Measurements from ENCODE around the gene GJC2. TPM values are rescaled to one million over a fixed set of nuclear protein-coding genes. Genes with fewer than 3 reads are reported as not detected.

Gene GJC2
- polyA plus RNA-seq, 1 donor (not counting 4 experiments of a cell fraction or from before 2014, with no cell fraction given) = 0.58 TPM

GRCh38 chr1:228148935-228149405 is 760 bp upstream of the GJC2 start:
- H3K9ac ChIP-seq (ENCODE audit: control insufficient read depth, extremely low read depth, insufficient read depth, low read length) = peak overlapping the region; percentile 22
- DNase-seq (ENCODE audit: low read depth, low spot score) = no peak
- H3K27me3 ChIP-seq (ENCODE audit: control insufficient read depth, extremely low read depth, insufficient read depth, low read length) = no peaks in the 10 kb centered on the region
- H3K9me3 ChIP-seq (ENCODE audit: control insufficient read depth, low read depth, low read length) = no peaks in the 10 kb centered on the region
- dilution Hi-C loops (cut with MboI; ENCODE audit: extremely low pct_ligation_motif_present, low sequenced_read_pairs) = no loop called here
- no peak overlapping the region for H2AFZ ChIP-seq (ENCODE audit: control insufficient read depth, low read length)
- FAIRE-seq = no peak
- peaks cover 28 to 45% of the 10 kb centered on the region in 2 experiments for H3K36me3 ChIP-seq (ENCODE audit: control insufficient read depth in 2 of 2, extremely low read depth in 1 of 2, insufficient read depth in 2 of 2, low read length in 2 of 2)
- H3K4me2 ChIP-seq (ENCODE audit: control insufficient read depth, extremely low read depth, insufficient read depth, low read depth, low read length) = peak overlapping the region; percentile 45
- H3K79me2 ChIP-seq (ENCODE audit: control insufficient read depth, insufficient read depth, low read length) = peaks cover 41% of the 10 kb centered on the region
- peak overlapping the region in 2 of 3 experiments; percentile 13 to 14 for H3K4me3 ChIP-seq (ENCODE audit: control insufficient read depth in 2 of 3, extremely low read depth in 1 of 3, insufficient read depth in 2 of 3, low read depth in 1 of 3, low read length in 3 of 3)
- no peak for TF ChIP-seq CTCF (optimal IDR thresholded peaks at IDR 0.05 in 1 of 3, IDR thresholded peaks at IDR 0.05 in 1 of 3, conservative IDR thresholded peaks at IDR 0.05 in 1 of 3; ENCODE audit: extremely low read depth in 1 of 3, insufficient read depth in 2 of 3, low read length in 3 of 3)
- no peak for TF ChIP-seq EZH2 (IDR thresholded peaks at IDR 0.05; ENCODE audit: low read length)
- peak overlapping the region; percentile 14 for H3K27ac ChIP-seq (ENCODE audit: control insufficient read depth, insufficient read depth, low read length)
- H4K20me1 ChIP-seq (ENCODE audit: control insufficient read depth, extremely low read depth, insufficient read depth, low read length) = peaks cover 13% of the 10 kb centered on the region
- H3K9me1 ChIP-seq (ENCODE audit: control insufficient read depth, extremely low read depth, insufficient read depth, low read length) = no peaks in the 10 kb centered on the region
- H3K4me1 ChIP-seq (ENCODE audit: control insufficient read depth, extremely low read depth, insufficient read depth, low read length) = peaks cover 45% of the 10 kb centered on the region

DNA sequence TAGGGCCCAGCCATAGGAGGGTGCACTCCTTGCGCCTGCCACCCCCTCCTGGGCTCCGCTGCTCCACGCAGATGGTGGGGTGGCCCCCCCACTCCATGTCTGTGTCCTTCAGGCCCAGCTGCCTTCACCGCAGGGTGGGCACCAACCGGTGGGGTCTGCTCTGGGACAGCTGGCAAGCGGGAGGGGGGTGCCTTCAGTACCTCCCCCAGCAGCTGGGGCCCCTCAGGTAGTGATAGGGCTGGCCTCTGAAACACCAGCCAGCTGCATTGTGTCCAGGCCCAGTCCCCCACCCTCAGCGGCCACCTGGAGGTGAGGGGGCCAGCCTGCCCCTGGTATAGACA is 360 bp downstream of the GJC2 start:
- peaks cover 23 to 38% of the 10 kb centered on the region in 2 experiments for H3K36me3 ChIP-seq (ENCODE audit: control insufficient read depth in 2 of 2, extremely low read depth in 1 of 2, insufficient read depth in 2 of 2, low read length in 2 of 2)
- H2AFZ ChIP-seq (ENCODE audit: control insufficient read depth, low read length) = no peak overlapping the region
- no peak for DNase-seq (ENCODE audit: low read depth, low spot score)
- H3K9ac ChIP-seq (ENCODE audit: control insufficient read depth, extremely low read depth, insufficient read depth, low read length) = peak overlapping the region; percentile 33
- FAIRE-seq = no peak
- H3K4me2 ChIP-seq (ENCODE audit: control insufficient read depth, extremely low read depth, insufficient read depth, low read depth, low read length) = peak overlapping the region; percentile 56
- TF ChIP-seq CTCF (optimal IDR thresholded peaks at IDR 0.05 in 1 of 3, IDR thresholded peaks at IDR 0.05 in 1 of 3, conservative IDR thresholded peaks at IDR 0.05 in 1 of 3; ENCODE audit: extremely low read depth in 1 of 3, insufficient read depth in 2 of 3, low read length in 3 of 3) = no peak
- TF ChIP-seq EZH2 (IDR thresholded peaks at IDR 0.05; ENCODE audit: low read length) = no peak
- no peaks in the 10 kb centered on the region for H3K9me1 ChIP-seq (ENCODE audit: control insufficient read depth, extremely low read depth, insufficient read depth, low read length)
- H3K79me2 ChIP-seq (ENCODE audit: control insufficient read depth, insufficient read depth, low read length) = peaks cover 30% of the 10 kb centered on the region
- dilution Hi-C loops (cut with MboI; ENCODE audit: extremely low pct_ligation_motif_present, low sequenced_read_pairs) = no loop called here
- peaks cover 7% of the 10 kb centered on the region for H4K20me1 ChIP-seq (ENCODE audit: control insufficient read depth, extremely low read depth, insufficient read depth, low read length)
- H3K27me3 ChIP-seq (ENCODE audit: control insufficient read depth, extremely low read depth, insufficient read depth, low read length) = no peaks in the 10 kb centered on the region
- no peaks in the 10 kb centered on the region for H3K9me3 ChIP-seq (ENCODE audit: control insufficient read depth, low read depth, low read length)
- H3K4me1 ChIP-seq (ENCODE audit: control insufficient read depth, extremely low read depth, insufficient read depth, low read length) = peaks cover 49% of the 10 kb centered on the region
- H3K27ac ChIP-seq (ENCODE audit: control insufficient read depth, insufficient read depth, low read length) = peak overlapping the region; percentile 13
- peak overlapping the region in 1 of 3 experiments; percentile 38 for H3K4me3 ChIP-seq (ENCODE audit: control insufficient read depth in 2 of 3, extremely low read depth in 1 of 3, insufficient read depth in 2 of 3, low read depth in 1 of 3, low read length in 3 of 3)

Data from keratinocyte (primary cell).